HEK293T (cell line): ENCODE measurements around the gene SLC25A43.
A peak's percentile ranks its signal among the peaks of the same experiment; 100 is the strongest.
"Not testable (repeated sequence)": the region's sequence is repeated elsewhere in the genome, so short reads cannot be mapped to it uniquely, and the experiment has no call there.

Experiments used
- CTCF ChIA-PET: fragments of 350-600 bp; formaldehyde crosslinking; extraction: SDS; loops from one replicate; lab custom pipeline; 2021; ENCODE audit warnings: antibody characterized with exemption, inconsistent platforms; lab: Yijun Ruan, JAX
- POLR2A ChIA-PET: fragments of 350-600 bp; formaldehyde crosslinking; extraction: SDS; loops from one replicate; lab custom pipeline; 2020; ENCODE audit warnings: antibody characterized with exemption, inconsistent platforms; lab: Yijun Ruan, JAX
- DNase-seq: peaks from one replicate; pipeline ENCODE4 v3.0.0; 2012; ENCODE audit warnings: mixed read lengths; ENCODE audit errors: extremely low spot score
- ARNT ChIP-seq: fragments of 450-650 bp; IDR thresholded peaks from 2 replicates; pipeline ENCODE4 v1.6.1; 2017; ENCODE audit warnings: mild to moderate bottlenecking
- BHLHE40 ChIP-seq: fragments of 450-650 bp; IDR thresholded peaks from 2 replicates; pipeline ENCODE4 v1.6.1; 2016; ENCODE audit warnings: mild to moderate bottlenecking, moderate library complexity, borderline replicate concordance
- CTBP1 ChIP-seq: fragments of 450-650 bp; IDR thresholded peaks from 2 replicates; pipeline ENCODE4 v1.6.1; 2016; ENCODE audit warnings: borderline replicate concordance
- ELF4 ChIP-seq: fragments of 450-650 bp; IDR thresholded peaks from 2 replicates; pipeline ENCODE4 v1.6.1; 2017; ENCODE audit warnings: antibody characterized with exemption
- FOXA1 ChIP-seq: fragments of 450-650 bp; IDR thresholded peaks from 2 replicates; pipeline ENCODE4 v1.6.1; 2016; ENCODE audit warnings: mild to moderate bottlenecking
- FOXK2 ChIP-seq: fragments of 450-650 bp; IDR thresholded peaks from 2 replicates; pipeline ENCODE4 v1.6.1; 2016; ENCODE audit warnings: mild to moderate bottlenecking
- FOXM1 ChIP-seq: fragments of 450-650 bp; IDR thresholded peaks from 2 replicates; pipeline ENCODE4 v1.6.1; 2017; ENCODE audit warnings: mild to moderate bottlenecking, borderline replicate concordance
- HDGF ChIP-seq: fragments of 450-650 bp; IDR thresholded peaks from 2 replicates; pipeline ENCODE4 v1.6.1; 2017; ENCODE audit warnings: antibody characterized with exemption, borderline replicate concordance
- L3MBTL2 ChIP-seq: fragments of 450-650 bp; conservative IDR thresholded peaks from 2 replicates; pipeline ENCODE4 v1.6.1; 2016; ENCODE audit warnings: mild to moderate bottlenecking
- LEF1 ChIP-seq: fragments of 450-650 bp; IDR thresholded peaks from 2 replicates; pipeline ENCODE4 v1.6.1; 2017; ENCODE audit warnings: mild to moderate bottlenecking, borderline replicate concordance
- NFRKB ChIP-seq: fragments of 450-650 bp; IDR thresholded peaks from 2 replicates; pipeline ENCODE4 v1.6.1; 2016; ENCODE audit warnings: mild to moderate bottlenecking, moderate library complexity
- PKNOX1 ChIP-seq: fragments of 450-650 bp; IDR thresholded peaks from 2 replicates; pipeline ENCODE4 v1.6.1; 2016
- SP1 ChIP-seq: fragments of 450-650 bp; IDR thresholded peaks from 2 replicates; pipeline ENCODE4 v1.6.1; 2017
- SUZ12 ChIP-seq: fragments of 450-650 bp; IDR thresholded peaks from 2 replicates; pipeline ENCODE4 v1.6.1; 2016; ENCODE audit warnings: mild to moderate bottlenecking
- TARDBP ChIP-seq: fragments of 450-650 bp; IDR thresholded peaks from 2 replicates; pipeline ENCODE4 v1.6.1; 2016
- ZNF384 ChIP-seq: fragments of 450-650 bp; IDR thresholded peaks from 2 replicates; pipeline ENCODE4 v1.6.1; 2016

Gene SLC25A43

GRCh38 chrX:119427024-119427794, 28.1 kb downstream of the SLC25A43 start:
- no peak for TF ChIP-seq TARDBP
- no peak for TF ChIP-seq BHLHE40
- no peak for TF ChIP-seq PKNOX1
- TF ChIP-seq HDGF: no peak
- no peak for TF ChIP-seq SP1
- TF ChIP-seq ZNF384: no peak
- no peak for TF ChIP-seq FOXM1
- TF ChIP-seq L3MBTL2: no peak
- no peak for TF ChIP-seq NFRKB
- TF ChIP-seq ELF4: no peak
- no peak for TF ChIP-seq ARNT
- no peak for TF ChIP-seq FOXA1
- no peak for TF ChIP-seq LEF1
- TF ChIP-seq SUZ12: no peak
- TF ChIP-seq CTBP1: no peak
- TF ChIP-seq FOXK2: no peak
- CTCF ChIA-PET: no interaction called here
- POLR2A ChIA-PET: interaction anchor here (2.2 kb wide), 1 partner anchor 41 kb away, joined by 6 read pairs; the partner anchor contains the start of gene SLC25A5
- DNase-seq: no peak

- ChIA-PET CTCF (no interaction called here), POLR2A (no interaction called here)
- no peak for DNase-seq
- no peak for TF ChIP-seq BHLHE40
- TF ChIP-seq FOXM1: no peak
- TF ChIP-seq SUZ12: no peak
- TF ChIP-seq SP1: no peak
- TF ChIP-seq ARNT: no peak
- TF ChIP-seq LEF1: no peak
- no peak for TF ChIP-seq PKNOX1
- TF ChIP-seq NFRKB: no peak
- TF ChIP-seq TARDBP: no peak
- no peak for TF ChIP-seq L3MBTL2
- TF ChIP-seq HDGF: no peak
- TF ChIP-seq FOXA1: no peak
- TF ChIP-seq ZNF384: no peak
- TF ChIP-seq ELF4: no peak
- TF ChIP-seq FOXK2: no peak
- no peak for TF ChIP-seq CTBP1
Observed at GRCh38 chrX:119427795-119428185, 28.7 kb downstream of the SLC25A43 start.

GRCh38 chrX:119429471-119429870, 30.3 kb downstream of the SLC25A43 start:
- CTCF ChIA-PET: no interaction called here
- TF ChIP-seq LEF1: no peak
- no peak for TF ChIP-seq HDGF
- TF ChIP-seq BHLHE40: no peak
- TF ChIP-seq FOXA1: no peak
- no peak for TF ChIP-seq TARDBP
- no peak for TF ChIP-seq ELF4
- TF ChIP-seq ZNF384: no peak
- TF ChIP-seq CTBP1: no peak
- TF ChIP-seq NFRKB: no peak
- TF ChIP-seq FOXM1: no peak
- TF ChIP-seq SUZ12: no peak
- TF ChIP-seq L3MBTL2: no peak
- TF ChIP-seq PKNOX1: no peak
- no peak for TF ChIP-seq FOXK2
- no peak for TF ChIP-seq ARNT
- TF ChIP-seq SP1: no peak
- POLR2A ChIA-PET: interaction anchor here (1.1 kb wide), 1 partner anchor 39 kb away, joined by 3 read pairs; the partner anchor contains the start of gene SLC25A5
- no peak for DNase-seq

- POLR2A ChIA-PET, CTCF ChIA-PET, DNase-seq: not testable (repeated sequence)
- TF ChIP-seq NFRKB: 0 out of 2 replicates have a peak, but pooled peaks have one; percentile 12
- TF ChIP-seq L3MBTL2: peak; percentile 77
Observed at GRCh38 chrX:119441295-119441694, 42.2 kb downstream of the SLC25A43 start.

- POLR2A ChIA-PET: no interaction called here
- no peak for DNase-seq
- TF ChIP-seq ARNT (no peak), SUZ12 (no peak), FOXM1 (no peak), LEF1 (no peak), NFRKB (no peak), L3MBTL2 (no peak), SP1 (no peak), ELF4 (no peak), FOXK2 (no peak), HDGF (no peak), FOXA1 (no peak), BHLHE40 (no peak), TARDBP (no peak), PKNOX1 (no peak)
- CTCF ChIA-PET: no interaction called here
Observed at GRCh38 chrX:119442286-119442685, 43.1 kb downstream of the SLC25A43 start.
